ENCODE data around the gene ANKRD34A.

The ANKRD34A gene

DNA sequence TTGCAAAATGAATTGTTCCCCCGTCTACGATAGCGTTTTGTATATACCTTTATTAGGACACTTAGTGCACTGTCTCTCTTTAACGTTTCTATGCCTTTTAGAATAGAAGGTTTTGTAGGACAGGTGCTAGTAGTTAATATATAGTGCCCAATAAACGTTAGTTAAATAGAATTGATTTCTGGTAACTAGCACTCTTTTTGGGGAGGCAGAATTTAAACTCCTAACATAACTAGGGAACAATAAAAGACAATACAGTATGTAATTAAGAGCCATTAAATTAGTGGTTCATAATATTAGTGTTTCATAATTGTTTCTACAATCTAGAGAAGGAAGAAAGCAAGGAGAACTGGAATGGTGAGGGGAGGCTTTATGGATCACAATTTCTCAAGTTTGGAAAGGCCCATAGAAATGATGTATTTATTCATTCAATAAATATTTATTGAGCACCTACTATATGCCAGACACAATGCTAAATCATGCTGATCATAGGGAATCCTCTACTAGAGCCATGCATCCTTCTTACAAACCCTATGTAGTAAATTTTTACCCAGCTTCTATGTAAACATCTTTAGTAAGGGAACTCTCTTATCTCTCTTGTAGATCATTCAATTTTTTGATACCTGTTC is 857 bp upstream of the ANKRD34A start:
- no peak for DNase-seq

DNA sequence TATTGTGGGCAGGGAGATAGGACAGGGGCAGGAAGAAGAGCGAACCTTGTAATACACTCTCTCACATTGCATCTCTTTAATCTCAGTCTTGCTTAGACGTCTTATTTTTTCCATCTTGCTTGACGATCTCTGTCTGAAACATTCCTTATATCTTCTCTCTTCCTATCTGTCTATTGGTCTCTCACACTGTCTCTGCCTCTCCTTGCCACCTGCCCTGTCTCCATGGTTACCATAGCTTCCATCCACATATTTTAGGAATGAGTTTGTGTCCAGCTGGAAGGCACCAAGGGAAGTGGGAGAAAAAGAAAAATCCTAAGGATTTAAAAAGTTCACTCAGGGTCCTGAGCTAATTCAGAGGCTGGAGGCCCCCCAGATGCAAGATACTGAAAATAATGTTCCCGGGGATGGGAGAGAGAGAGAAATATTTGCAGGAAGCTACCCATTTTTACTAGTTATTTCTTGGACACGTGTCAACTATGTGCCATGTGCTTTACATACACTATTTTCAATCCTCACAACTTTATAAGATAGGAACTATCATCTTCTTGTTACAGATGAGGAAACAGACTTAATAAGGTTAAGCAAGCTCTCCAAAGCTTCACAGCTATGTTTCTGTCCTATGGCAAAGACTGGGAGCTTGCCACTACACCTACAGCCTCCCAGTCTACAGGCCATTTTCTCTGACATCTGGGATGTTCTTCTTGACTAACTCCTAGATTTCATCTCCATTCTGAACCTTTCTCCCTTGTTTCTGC is 933 bp downstream of the ANKRD34A start:
- peak; percentile 43 for DNase-seq

DNA sequence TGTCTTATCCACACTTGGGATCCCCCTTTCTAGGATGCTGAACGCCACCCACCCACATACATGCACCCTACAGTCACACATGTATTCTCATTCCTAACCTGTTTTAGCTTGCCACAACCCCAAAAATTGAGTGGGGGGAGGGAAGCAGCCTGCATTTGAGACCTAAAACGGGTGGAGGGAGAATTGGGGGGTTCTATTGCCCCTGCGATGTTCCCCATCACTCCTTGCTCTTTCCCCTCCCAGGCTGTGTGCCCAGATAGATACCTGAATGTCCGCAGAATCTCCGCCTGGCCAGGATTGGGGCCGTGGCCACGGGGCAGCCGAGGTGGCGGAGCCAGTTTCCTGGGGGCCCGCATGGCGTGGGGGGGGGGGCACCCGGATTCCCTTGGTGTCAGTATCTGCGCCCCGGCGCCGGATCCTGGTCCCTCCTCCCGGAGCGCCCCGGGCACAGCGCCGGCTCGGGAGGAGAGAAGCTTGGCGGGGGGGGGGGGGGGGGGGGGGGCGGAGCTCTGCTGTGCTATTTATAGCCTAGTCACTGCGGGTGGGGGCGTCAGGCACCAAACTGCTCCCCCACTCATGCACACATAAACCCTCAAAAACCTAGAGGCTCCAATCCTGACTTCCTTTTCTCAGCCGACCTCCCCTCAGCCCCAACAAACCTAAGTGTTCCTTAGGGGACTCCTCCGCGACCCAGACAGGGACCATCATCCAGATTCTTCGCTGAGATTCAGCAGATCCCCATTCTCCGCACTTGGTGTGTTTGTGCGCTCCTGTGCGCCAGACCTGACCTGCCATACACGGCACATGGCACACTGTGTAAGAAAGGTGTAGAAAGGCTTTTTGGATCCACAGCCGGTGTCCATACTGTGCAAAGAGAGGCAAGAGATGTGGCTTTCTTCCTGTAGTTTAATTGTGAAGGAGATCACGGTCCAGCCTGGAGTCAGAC is 1.9 kb downstream of the ANKRD34A start:
- DNase-seq = peak; percentile 57

DNA sequence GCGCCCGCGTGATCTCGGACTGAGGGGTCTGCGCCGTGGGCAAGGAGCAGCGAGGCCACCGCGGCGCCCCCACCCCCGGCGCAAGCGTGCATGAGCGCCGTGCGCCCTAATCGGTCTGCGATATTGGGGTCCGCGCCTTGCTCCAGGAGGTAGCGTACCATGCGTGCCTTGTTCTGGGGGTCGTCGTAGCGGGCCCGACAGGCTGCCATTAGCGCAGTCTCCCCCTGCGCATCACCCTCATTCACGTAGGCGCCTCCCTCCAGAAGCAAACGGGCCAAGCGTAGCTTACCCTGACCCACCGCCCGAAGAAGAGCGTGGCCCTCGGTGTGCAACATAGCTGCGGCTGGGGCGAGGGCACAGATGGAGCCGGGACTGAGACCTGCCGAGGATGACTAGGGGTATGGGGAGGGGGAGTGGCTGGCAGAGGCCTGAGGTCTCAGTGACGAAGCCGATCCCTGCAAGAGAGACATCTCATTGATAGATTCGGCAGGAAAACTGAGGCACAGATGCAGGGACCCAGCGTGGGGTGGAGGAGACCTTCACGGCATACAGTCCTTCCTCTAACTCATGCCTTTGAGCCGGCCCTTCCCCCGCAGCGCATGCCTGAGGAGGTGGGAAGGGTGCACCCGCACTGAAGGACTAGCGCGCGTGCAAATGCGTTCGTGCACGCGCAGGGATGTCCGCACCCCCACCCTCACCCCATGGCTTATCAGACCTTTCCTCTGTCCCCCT is 2.8 kb downstream of the ANKRD34A start:
- no peak for DNase-seq

DNA sequence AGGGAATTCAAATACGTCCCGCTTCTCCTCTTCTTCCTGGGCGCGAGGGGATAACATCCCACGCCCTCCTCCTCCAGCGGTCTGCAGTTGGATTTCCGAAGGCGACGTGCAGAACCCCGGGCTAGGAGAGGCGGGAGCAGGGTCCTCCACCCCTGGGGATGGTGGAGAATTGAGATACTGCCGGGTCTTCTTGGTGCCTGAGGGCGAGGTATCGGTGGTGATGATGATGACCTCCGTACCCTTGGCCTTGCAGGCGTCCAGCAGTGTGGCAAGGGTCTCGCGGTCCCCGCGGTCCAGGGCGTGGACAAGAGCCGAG is 3.3 kb downstream of the ANKRD34A start:
- no peak for DNase-seq

DNA sequence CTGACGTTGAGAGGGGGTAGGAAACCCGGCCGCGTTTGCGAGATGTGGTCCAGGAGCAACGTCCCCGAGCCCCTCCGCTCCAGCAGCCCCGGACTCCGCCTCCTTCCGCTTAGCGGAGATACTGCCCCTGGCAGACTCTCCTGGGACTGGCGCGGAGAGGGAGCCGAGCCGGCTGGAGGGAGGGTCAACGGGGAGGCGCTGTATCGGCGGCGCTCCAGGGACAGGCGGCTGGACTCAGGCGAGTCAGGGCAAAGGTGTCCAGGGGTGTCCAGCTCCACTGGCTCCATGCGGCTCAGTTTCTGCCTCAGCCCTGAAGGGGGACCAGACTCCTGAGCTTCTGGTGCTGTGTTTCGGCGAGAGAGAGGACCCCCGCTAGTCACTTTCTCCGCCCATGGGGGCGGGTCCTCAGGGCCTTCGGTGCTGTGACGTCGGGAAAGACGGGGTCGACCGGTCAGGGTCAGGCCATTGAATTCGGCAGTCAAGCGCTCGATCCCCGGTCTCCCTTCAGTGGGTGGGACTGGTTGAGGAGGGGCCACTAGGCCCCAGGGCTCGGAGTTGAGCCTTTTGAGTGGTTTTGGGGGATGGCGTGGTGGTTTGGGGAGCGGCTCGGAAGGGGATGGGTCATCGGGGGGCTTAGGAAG is 3.8 kb downstream of the ANKRD34A start:
- DNase-seq = peak; percentile 65

DNA sequence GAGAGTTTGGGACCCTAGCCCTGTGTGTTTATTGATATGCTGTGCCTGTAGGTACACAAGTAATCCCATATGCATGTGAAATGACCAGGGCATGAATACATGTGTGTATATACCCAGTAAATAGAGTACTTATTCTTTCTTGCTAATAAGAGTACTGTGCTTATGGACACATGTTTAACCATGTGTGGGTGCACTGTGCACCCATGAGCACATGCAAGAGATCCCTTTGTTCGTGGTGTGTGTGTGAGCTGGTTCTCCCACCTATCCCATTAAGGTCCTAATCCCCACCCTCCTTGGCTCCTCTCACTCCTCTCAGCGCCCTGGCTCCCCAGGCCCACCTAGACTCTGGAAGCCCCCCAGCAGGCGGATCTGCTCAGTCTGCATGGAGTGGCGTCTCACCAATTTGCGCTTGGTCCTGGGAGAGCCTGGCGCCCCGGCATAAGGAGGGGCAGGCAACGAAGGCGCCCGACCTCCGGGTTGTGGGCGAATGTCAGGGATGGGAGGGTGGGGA is 4.4 kb downstream of the ANKRD34A start:
- no peak for DNase-seq

DNA sequence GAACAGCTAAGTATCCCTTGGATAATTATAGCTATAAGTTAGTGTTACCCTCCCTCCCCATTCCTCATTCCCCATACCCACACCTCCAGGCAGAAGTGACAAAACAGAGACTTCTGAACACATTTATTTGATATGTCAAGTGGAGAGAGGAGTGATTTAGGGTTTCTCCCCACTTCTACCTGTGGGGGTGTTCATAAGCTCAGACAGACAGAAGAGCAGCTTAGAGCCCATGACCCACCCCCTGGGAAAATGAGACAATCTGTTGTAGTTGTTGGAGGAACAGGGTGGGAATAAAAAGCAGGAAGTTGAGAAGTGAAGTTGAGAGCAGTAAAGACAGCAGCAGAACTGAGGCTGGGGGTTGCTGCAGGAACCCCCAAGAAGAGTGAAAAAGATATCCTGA is 5.0 kb downstream of the ANKRD34A start:
- DNase-seq = no peak

DNA sequence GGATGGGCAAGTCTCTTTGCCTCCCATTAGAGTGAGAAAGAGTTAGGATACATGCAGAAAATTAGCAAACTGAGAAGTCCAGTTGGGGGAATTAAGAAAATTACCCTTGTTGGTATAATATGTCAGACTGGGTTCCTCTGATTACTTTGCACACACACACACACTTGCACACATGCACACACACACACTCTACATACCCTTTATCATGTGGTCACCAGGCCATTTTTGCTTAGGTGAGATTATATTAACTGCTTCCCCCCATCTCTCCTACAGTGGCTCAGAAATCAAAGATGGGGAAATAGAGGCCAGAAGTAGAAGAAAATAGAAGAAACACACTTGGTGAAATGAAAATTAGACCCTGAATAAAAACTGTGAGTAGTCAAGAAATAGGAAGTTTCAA is 5.6 kb downstream of the ANKRD34A start:
- DNase-seq = no peak

DNA sequence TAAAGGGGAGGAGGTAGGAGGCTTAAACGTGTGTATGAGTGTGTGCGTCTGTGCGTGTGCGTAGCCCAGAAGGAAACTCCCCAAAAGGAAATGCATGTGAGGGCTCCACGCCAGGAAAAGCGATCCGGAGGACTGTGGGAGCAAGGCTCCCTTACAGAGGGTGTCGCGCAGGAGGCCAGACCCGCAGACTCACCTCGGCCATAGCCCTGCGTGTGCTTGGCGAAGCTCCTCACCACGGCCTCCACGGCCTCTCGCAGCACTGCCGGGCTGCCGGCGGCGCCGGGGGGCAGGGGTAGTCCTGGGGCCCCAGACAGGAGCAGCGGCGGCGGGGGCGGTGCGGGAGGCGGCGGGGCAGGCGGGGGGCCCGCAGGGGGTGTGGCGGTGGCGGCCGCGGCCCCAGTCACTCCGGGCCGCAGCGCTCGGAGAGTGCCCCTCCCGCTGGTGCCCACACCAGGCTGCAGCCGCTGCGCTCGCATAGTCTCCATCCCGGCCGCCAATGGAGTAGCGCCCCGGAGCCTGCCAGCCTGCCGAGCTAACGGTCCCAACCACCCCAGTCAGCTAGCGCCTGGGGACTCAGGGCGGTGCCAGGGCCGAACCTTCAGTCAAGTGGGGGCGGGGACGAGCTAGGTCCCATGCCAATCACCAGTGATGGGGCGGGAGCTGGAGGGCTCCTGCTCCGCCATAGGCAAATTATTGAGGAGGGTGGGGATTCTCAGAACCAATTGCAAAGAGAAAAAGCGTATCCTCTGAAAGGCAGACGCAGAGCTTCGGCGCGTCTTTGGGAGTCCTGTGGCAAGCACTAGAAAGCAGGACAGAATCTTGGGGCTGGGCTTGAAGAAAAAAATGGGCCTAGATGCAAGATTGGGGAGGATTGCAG is 6.7 kb downstream of the ANKRD34A start, which contains the start of gene LIX1L:
LIX1L (minus strand) TSS at position 575 of the 877 bp plus-strand sequence; CDS start at position 485, 90 bp downstream.
- DNase-seq = peak; percentile 95

DNA sequence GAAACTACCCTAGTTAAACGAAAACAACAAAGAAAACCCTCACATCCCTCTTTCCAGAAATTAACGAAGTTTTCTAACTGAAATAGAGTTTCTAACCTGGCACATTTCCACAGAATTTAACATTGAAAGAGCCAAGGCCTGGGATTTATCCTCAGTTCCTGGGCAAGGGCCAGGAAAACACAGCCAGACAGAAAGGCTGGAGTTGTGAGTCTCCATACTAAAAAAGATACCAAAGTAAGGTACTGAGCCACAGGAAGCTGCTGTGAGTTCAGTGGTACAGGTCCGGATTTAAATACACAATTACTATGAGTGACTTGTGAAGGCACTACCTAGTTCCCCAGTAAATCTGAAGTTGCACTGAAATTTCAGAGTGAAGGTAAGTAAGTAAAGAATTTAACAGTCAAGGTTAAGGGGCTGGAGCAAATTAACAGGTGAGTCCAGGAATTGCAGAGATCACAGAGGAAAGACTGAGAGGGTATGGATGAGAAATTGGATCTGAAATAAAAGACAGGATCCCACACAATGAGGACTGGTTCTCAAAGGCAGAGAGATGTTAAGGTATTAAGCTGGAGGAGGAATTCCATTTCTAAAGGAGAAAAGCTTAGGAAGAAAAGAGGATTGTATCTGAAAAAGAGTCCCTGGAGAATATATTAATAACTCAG is 7.5 kb downstream of the ANKRD34A start:
- no peak for DNase-seq

DNA sequence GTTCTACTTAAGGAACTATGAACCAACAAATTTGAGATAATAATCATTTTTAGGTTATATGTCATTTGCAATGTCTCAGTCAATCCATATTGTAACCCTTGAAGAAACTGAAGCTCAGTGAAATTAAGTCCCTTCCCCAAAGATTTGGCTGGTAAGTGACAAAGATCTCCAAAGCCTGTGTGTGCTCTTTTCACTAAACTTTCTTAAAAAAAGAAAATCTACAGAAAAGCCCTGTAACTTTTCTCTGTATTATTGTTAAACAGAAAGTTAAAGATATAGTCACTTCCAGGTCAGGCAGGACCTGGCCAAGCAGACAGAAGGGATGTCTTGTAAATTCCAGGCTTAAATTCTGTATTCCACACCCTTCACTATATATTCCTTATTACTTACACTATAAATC is 8.0 kb downstream of the ANKRD34A start:
- DNase-seq = no peak

DNA sequence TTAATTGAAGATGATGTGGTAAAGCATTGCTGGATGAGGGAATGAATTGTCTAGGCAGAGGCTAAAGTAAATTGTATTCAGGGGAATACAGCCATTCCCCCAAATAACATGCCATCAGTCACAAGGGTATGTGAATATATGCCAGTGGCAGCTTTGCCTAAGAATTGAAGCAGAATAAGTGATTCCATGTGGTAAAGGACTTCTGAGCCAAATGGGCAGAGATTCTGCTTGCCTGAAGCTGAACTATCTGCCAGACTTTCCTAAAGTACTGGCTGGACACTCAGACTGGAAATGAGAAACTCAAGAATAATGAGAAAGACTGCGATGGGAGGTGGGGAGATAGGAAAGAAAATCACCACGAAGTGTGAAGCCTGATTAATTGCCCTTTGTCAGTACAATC is 8.9 kb downstream of the ANKRD34A start:
- DNase-seq = no peak

DNA sequence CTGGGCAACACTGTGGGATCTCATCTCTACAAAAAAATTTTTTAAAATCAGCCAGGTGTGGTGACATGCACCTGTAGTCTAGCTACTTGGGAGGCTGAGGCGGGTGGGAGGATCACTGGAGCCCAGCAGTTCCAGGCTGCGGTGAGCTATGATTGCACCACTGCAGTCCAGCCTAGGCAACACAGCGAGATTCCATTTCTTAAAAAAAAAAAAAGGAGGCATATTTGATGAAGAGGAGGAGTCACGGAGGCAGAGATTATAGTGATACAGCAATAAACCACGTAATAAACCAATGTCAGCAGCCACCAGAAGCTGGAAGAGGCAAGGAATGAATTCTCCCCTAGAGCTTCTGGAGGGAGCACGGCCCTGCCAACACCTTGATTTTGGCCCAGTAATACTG is 10.5 kb downstream of the ANKRD34A start:
- no peak for DNase-seq

DNA sequence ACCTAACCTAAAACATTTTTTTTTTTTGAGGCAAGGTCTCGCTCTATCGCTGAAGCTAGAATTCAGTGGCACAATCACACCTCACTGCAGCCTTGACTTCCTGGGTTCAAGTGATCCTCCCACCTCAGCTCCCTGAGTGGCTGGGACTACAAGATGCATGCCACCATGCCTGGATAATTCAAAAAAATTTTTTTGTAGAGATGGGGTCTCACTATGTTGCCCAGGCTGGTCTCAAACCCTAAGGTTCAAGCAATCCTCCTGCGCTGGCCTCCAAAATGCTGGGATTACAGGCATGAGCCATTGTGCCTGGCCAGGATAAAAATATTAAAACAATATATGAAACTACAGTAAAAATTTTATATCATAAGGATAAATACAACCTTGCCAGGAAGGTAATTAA is 11.5 kb downstream of the ANKRD34A start:
- DNase-seq = no peak

DNA sequence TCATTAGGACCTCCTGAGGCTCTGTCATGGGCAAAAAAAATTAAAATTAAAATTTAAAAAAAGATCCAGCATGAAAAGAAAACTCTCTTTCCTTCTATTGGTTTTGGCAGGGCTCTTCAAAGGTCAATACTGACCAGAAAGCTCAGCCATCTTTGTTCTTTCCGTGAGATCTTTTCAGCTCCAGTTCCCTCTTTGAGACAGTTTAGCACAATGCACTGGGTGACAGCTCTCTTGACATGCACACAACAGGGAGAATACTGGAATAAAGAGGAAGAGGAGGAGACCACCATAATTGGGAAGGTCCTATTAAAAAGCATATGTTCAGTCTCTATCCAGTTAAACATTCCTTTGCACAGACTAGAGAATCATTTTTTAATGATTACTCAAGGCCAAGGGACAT is 12.8 kb downstream of the ANKRD34A start:
- DNase-seq = no peak

DNA sequence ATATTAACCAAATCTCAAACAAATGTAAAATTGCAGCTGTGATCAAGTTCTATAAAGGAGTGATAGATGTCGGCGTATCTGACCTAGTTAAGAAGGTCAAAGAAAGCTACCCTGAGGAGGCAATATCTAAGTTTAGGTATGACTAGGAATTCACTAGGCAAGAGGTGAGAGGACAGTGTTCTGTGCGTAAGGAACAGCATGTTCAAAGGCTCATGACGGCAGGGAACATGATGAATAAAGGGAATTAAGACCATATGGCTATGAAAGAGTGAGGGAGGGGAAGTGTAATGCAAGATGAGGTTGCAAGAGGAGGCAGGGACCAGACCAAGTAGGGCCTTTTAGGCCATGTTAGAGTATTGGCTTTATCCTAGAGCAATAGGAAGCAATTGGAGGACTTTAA is 15.2 kb downstream of the ANKRD34A start:
- DNase-seq = no peak

DNA sequence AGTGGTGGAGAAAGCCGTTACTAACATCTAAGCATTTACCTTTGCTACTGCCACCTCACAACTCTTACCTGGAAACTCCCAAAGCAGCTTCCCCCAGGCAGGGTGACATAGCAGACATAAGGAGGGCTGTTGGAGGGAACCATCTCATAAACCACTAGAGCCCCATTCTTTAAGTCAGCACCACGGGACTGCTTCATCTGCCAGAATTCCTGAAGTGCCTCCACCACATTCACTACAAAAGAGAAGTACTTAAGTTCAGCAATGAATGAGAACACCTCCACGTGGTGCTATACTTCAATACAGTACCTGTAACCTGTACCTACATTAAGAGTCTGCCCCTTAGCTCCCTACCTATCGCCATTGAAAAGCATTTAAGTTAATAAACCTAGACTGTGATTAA is 16.8 kb downstream of the ANKRD34A start:
- DNase-seq = no peak

DNA sequence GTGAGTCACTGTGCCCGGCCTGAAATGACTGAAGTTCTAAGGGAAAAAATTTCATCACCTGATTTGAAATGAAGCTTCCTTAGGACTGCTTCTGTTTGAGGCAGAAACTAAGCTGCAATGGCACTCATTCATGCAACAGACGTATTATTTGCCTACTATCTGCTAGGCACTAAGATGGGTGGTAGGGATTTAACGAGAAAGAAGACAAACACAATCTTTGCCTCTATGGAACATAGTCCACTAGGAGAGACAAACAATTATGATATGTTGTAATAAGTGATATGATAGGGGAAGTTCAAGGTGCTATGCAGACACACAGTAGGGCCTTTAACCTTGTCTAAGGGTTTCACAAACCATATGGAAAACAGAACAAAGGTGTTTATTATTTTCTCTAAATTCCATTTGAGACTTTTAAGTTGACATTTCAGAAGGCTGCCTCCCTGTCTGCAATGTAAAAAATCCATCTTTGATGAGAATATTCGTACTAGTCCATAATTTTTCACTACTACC is 17.8 kb downstream of the ANKRD34A start:
- DNase-seq = no peak

DNA sequence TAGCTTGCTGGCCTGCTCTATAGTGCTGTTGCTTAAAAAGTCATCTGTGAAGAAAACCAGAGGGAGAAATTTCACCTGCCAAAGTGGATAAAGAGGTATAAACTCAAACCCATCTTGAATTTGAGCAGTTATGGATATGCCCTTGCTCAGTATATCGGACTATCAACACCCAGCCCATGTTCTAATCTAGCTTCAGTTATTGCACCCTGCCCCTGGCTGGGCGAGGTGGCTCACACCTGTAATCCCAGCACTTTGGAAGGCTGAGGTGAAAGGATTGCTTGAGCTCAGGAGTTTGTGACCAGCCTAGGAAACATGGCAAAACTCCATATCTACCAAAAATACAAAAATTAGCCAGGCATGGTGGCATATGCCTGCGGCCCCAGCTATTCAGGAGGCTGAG is 19.8 kb downstream of the ANKRD34A start:
- no peak for DNase-seq

All from DMS79 treated with DMSO at 0.1 percent for 48 hours (cell line).